Peyer's patch (tissue), 4 donors: Measurements from ENCODE around the gene WDR46. TPM values are rescaled to one million over a fixed set of nuclear protein-coding genes. Genes with fewer than 3 reads are reported as not detected.
A peak's percentile ranks its signal among the peaks of the same experiment; 100 is the strongest.

ENCODE experiments used
- DNase-seq, 3 donors: peaks; one replicate each; pipeline ENCODE4 v3.0.0-alpha.2; 2017 to 2019
- H3K27ac ChIP-seq, 4 donors: fragments of 200-600 bp; sonication (generic); one replicate each; pipeline ENCODE4 v1.5.1; 2016 to 2019
- H3K27me3 ChIP-seq, 2 donors: fragments of 200-600 bp; sonication (generic); one replicate each; pipeline ENCODE4 v1.5.1; 2019
- H3K36me3 ChIP-seq, 3 donors: fragments of 200-600 bp; sonication (generic); one replicate each; pipeline ENCODE4 v1.5.1; 2016 to 2019
- H3K4me1 ChIP-seq, 4 donors: fragments of 200-600 bp; sonication (generic); one replicate each; pipeline ENCODE4 v1.5.1; 2016 to 2019
- H3K4me3 ChIP-seq, 4 donors: fragments of 200-600 bp; sonication (generic); 1 replicate in 3 of 4; 2 replicates in 1 of 4; pipeline ENCODE4 v1.5.1; 2016 to 2019; ENCODE audit warnings: mild to moderate bottlenecking in 1 of 4
- H3K9me3 ChIP-seq, 4 donors: fragments of 200-600 bp; sonication (generic); one replicate each; pipeline ENCODE4 v1.5.1; 2016 to 2019; ENCODE audit warnings: mild to moderate bottlenecking in 1 of 4
- POLR2A ChIP-seq, 2 donors: fragments of 450-650 bp; IDR thresholded peaks; one replicate each; pipeline ENCODE4 v1.5.1; 2017; ENCODE audit warnings: antibody characterized with exemption in 2 of 2, mild to moderate bottlenecking in 2 of 2, moderate library complexity in 2 of 2
- total RNA-seq, 4 donors: library from RNA; depleted of rRNA; stranded (reverse); fragments of >200 nt; gene quantifications; one replicate each; pipeline ENCODE4 v1.1.0, GENCODE V29; 2016
- TF ChIP-seq, protein P1 (sequence below), 6 experiments: fragments of 450-650 bp in 4 of 6; fragments of 200-600 bp in 2 of 6; sonication (generic) in 1 of 6; IDR thresholded peaks; one replicate each; pipeline ENCODE4 v1.5.1; 2017 to 2019; ENCODE audit warnings: antibody characterized with exemption in 6 of 6, mild to moderate bottlenecking in 3 of 6, moderate library complexity in 1 of 6

Gene WDR46
- total RNA-seq, 4 donors from 2014 or later: 22.1 to 102 (median 34.3) TPM

DNA sequence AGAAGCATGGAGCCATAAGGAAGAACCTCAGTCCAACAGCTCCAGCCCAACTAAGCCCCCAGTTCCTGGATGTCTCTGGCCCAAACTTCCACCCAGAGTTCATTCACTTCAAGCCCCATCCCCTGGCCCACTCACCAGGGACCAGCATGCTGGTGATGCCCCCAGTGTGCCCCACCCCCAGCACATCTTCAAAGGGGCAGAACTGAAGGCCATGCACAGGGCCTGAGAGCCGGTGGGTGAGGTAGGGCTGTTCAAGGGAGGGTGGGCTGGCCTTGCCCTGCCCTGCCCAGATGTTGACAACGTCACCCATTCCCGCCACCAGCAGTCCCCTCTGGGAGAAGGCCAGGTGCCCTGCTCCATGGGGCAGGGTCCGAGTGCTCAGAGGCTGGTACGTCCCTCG is 8.5 kb downstream of the WDR46 start:
- no peak for DNase-seq
- Histone ChIP-seq H3K4me1 (peaks cover 0 to 25% (median 10%) of the 10 kb centered on the region in 4 donors), H3K36me3 (peaks cover 0 to 42% (median 0%) of the 10 kb centered on the region in 3 donors), H3K4me3 (no peak overlapping the region), H3K27ac (no peak overlapping the region), H3K27me3 (no peaks in the 10 kb centered on the region), H3K9me3 (no peaks in the 10 kb centered on the region)
- TF ChIP-seq POLR2A (IDR thresholded peaks at IDR 0.05): no peak
- TF ChIP-seq, protein P1, sequence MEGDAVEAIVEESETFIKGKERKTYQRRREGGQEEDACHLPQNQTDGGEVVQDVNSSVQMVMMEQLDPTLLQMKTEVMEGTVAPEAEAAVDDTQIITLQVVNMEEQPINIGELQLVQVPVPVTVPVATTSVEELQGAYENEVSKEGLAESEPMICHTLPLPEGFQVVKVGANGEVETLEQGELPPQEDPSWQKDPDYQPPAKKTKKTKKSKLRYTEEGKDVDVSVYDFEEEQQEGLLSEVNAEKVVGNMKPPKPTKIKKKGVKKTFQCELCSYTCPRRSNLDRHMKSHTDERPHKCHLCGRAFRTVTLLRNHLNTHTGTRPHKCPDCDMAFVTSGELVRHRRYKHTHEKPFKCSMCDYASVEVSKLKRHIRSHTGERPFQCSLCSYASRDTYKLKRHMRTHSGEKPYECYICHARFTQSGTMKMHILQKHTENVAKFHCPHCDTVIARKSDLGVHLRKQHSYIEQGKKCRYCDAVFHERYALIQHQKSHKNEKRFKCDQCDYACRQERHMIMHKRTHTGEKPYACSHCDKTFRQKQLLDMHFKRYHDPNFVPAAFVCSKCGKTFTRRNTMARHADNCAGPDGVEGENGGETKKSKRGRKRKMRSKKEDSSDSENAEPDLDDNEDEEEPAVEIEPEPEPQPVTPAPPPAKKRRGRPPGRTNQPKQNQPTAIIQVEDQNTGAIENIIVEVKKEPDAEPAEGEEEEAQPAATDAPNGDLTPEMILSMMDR (IDR thresholded peaks at IDR 0.05): no peak

DNA sequence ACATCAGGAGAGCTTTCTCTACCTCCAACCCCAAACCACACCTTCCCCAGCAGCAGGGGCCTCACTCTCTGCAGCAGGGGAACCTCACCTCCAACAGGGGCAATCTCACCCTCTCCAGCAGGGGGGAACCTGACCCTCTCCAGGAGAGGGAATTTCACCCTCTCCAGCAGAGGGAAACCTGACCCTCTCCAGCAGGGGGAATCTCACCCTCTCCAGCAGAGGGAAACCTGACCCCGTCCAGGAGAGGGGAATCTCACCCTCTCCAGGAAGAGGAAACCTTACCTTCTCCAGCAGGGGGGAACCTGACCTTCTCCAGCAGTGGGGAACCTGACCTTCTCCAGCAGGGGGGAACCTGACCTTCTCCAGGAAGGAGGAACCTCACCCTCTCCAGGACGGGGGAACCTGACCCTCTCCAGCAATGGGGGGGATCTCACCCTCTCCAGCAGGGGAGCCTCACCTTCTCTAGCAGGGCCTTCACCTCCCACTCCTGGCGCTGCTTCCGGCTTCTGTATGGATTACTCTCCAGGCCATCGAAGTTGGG is 9.0 kb downstream of the WDR46 start:
- Histone ChIP-seq H3K9me3 (no peaks in the 10 kb centered on the region), H3K4me3 (no peak overlapping the region), H3K27ac (no peak overlapping the region), H3K4me1 (peaks cover 0 to 30% (median 10%) of the 10 kb centered on the region in 4 donors), H3K36me3 (peaks cover 0 to 42% (median 0%) of the 10 kb centered on the region in 3 donors), H3K27me3 (no peaks in the 10 kb centered on the region)
- TF ChIP-seq POLR2A (IDR thresholded peaks at IDR 0.05): no peak
- TF ChIP-seq, protein P1 (IDR thresholded peaks at IDR 0.05): peak in 5 of 6 experiments; percentile 14 to 47 (median 40)
- no peak for DNase-seq

DNA sequence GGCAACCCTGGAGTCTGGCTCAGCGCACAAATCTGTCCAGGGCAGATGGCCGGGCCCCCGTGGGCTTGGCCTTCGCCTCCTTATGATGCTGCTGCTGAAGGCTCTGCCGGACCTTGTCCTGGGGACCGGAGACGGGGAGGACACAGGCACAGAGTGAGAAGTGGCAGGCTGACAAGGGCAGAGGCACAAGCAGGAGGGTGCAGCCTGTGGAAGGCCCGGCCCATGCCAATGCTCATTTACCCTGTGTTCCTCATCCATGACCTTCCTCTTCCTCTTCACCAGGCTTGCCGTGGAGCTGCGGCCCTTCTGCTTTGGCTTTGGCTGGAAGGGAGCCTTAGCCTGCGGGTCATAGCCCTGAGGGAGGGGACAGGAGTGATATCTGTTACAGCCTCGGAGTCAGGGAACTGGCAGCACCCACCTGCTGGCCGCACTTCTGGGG is 9.8 kb downstream of the WDR46 start:
- H3K9me3 ChIP-seq: no peaks in the 10 kb centered on the region
- no peak for TF ChIP-seq POLR2A (IDR thresholded peaks at IDR 0.05)
- TF ChIP-seq, protein P1 (IDR thresholded peaks at IDR 0.05): no peak
- no peaks in the 10 kb centered on the region for H3K27me3 ChIP-seq
- peaks cover 0 to 40% (median 0%) of the 10 kb centered on the region in 3 donors for H3K36me3 ChIP-seq
- H3K4me1 ChIP-seq: peaks cover 0 to 38% (median 12%) of the 10 kb centered on the region in 4 donors
- no peak overlapping the region for H3K4me3 ChIP-seq
- no peak overlapping the region for H3K27ac ChIP-seq
- no peak for DNase-seq

DNA sequence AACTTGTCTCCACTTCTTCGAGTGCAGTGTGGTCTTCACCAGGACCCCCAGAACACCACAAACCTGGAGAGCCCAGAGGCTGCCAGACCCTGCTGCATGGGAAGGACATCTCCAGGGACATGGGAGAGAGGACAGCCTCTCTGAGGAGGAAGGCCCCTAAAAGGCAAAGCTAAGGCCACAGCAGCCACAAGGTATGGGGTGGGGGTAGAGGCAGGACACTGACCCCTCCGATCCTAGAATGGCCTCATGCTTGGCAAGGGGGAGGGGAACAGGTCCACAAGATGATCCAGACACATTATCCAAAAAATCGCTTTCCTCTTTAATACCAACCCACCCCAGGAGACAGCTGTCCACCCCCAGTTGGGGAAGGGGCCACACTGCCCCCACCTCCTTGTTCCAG is 10.2 kb downstream of the WDR46 start:
- TF ChIP-seq POLR2A (IDR thresholded peaks at IDR 0.05): no peak
- TF ChIP-seq, protein P1 (IDR thresholded peaks at IDR 0.05): no peak
- Histone ChIP-seq H3K36me3 (peaks cover 0 to 42% (median 0%) of the 10 kb centered on the region in 3 donors), H3K4me3 (no peak overlapping the region), H3K27ac (peak overlapping the region in 1 of 4 donors; percentile 97), H3K27me3 (no peaks in the 10 kb centered on the region), H3K9me3 (no peaks in the 10 kb centered on the region), H3K4me1 (peaks cover 0 to 43% (median 15%) of the 10 kb centered on the region in 4 donors)
- DNase-seq: no peak

DNA sequence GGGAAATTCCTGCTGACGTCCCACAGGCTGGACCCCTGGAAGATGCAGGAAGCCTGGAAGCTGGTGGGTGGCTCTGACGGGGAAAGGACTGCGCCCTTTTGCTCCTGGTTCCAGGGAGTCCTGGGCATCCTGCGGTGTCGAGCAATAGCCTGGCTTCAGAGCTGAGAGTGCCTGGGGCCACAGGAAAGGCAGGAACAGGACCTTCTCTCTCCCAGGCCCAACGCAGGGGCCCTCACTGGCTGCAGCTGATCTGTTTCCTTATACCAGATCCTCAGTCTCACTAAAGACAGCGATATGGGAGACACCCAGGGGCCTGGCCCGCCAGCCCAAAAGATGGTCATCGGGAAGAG is 10.7 kb downstream of the WDR46 start:
- Histone ChIP-seq H3K9me3 (no peaks in the 10 kb centered on the region), H3K36me3 (peaks cover 0 to 41% (median 0%) of the 10 kb centered on the region in 3 donors), H3K4me3 (peak overlapping the region in 2 of 4 donors; percentile 66 to 75), H3K27ac (peak overlapping the region; percentile 88 to 97 (median 90)), H3K4me1 (peaks cover 0 to 47% (median 16%) of the 10 kb centered on the region in 4 donors), H3K27me3 (no peaks in the 10 kb centered on the region)
- DNase-seq: no peak
- TF ChIP-seq POLR2A (IDR thresholded peaks at IDR 0.05): no peak
- TF ChIP-seq, protein P1 (IDR thresholded peaks at IDR 0.05): no peak
